GM19099 (cell line): ENCODE measurements around the gene KCNMA1.

Experiments
- POLR2A ChIP-seq: IDR thresholded peaks from 3 replicates; pipeline ENCODE4 v1.6.1; 2011; ENCODE audit warnings: low read depth; ENCODE audit not compliant: insufficient read length; ENCODE audit errors: extremely low read depth

The KCNMA1 gene

GRCh38 chr10:77532068-77532467, 105.5 kb downstream of the KCNMA1 start:
- TF ChIP-seq POLR2A = no peak

- TF ChIP-seq POLR2A = no peak
These were observed 106.1 kb downstream of the KCNMA1 start for GRCh38 chr10:77531441-77532001.

GRCh38 chr10:77530011-77530410, 107.6 kb downstream of the KCNMA1 start:
- no peak for TF ChIP-seq POLR2A

- TF ChIP-seq POLR2A = no peak
These were observed 108.5 kb downstream of the KCNMA1 start for GRCh38 chr10:77529050-77529576.

GRCh38 chr10:77527839-77528238, 109.8 kb downstream of the KCNMA1 start:
- TF ChIP-seq POLR2A = no peak

GRCh38 chr10:77526868-77527617, 110.6 kb downstream of the KCNMA1 start:
- no peak for TF ChIP-seq POLR2A

- TF ChIP-seq POLR2A = no peak
These were observed 113.3 kb downstream of the KCNMA1 start for GRCh38 chr10:77524281-77524711.

- no peak for TF ChIP-seq POLR2A
These were observed 115.3 kb downstream of the KCNMA1 start for GRCh38 chr10:77522268-77522809.

- TF ChIP-seq POLR2A = no peak
These were observed 116.6 kb downstream of the KCNMA1 start for GRCh38 chr10:77520995-77521394.

- TF ChIP-seq POLR2A = no peak
These were observed 117.3 kb downstream of the KCNMA1 start for GRCh38 chr10:77520290-77520689.

- no peak for TF ChIP-seq POLR2A
These were observed 118.7 kb downstream of the KCNMA1 start for GRCh38 chr10:77518910-77519274.

GRCh38 chr10:77518241-77518909, 119.2 kb downstream of the KCNMA1 start:
- no peak for TF ChIP-seq POLR2A

- TF ChIP-seq POLR2A = no peak
These were observed 121.0 kb downstream of the KCNMA1 start for GRCh38 chr10:77516575-77516974.

- TF ChIP-seq POLR2A = no peak
These were observed 122.7 kb downstream of the KCNMA1 start for GRCh38 chr10:77514870-77515269.

- TF ChIP-seq POLR2A = no peak
These were observed 123.8 kb downstream of the KCNMA1 start for GRCh38 chr10:77513781-77514331.

GRCh38 chr10:77513220-77513619, 124.4 kb downstream of the KCNMA1 start:
- no peak for TF ChIP-seq POLR2A

GRCh38 chr10:77512219-77512578, 125.4 kb downstream of the KCNMA1 start:
- TF ChIP-seq POLR2A = no peak
